Stomach (tissue), 9 donors: Measurements from ENCODE around the gene DOCK11. TPM values are rescaled to one million over a fixed set of nuclear protein-coding genes. Genes with fewer than 3 reads are reported as not detected.
A peak's percentile ranks its signal among the peaks of the same experiment; 100 is the strongest.

ENCODE experiments used
- DNase-seq, 2 donors: peaks; one replicate each; pipeline versions ENCODE4 v3.0.0 to v3.0.0-alpha.2; 2013 to 2019
- H3K27ac ChIP-seq, 5 donors: fragments of 200-600 bp in 4 of 5; sonication (generic) in 4 of 5; one replicate each; pipeline ENCODE4 v1.5.1; 2013 to 2019; ENCODE audit warnings: mild to moderate bottlenecking in 1 of 5, moderate library complexity in 1 of 5
- H3K27me3 ChIP-seq, 3 donors: fragments of 200-600 bp; sonication (generic); one replicate each; pipeline ENCODE4 v1.5.1; 2017 to 2019; ENCODE audit warnings: mixed run types in 1 of 3
- H3K36me3 ChIP-seq, 4 donors: fragments of 200-600 bp; sonication (generic); 1 replicate in 3 of 4; 2 replicates in 1 of 4; pipeline ENCODE4 v1.5.1; 2016 to 2019
- H3K4me1 ChIP-seq, 4 donors: fragments of 200-600 bp; sonication (generic); one replicate each; pipeline ENCODE4 v1.5.1; 2016 to 2019
- H3K4me3 ChIP-seq, 4 donors: fragments of 200-600 bp; sonication (generic) in 3 of 4; one replicate each; pipeline ENCODE4 v1.5.1; 2016 to 2019; ENCODE audit warnings: mild to moderate bottlenecking in 1 of 4
- H3K9me3 ChIP-seq, 4 donors: fragments of 200-600 bp; sonication (generic); one replicate each; pipeline ENCODE4 v1.5.1; 2016 to 2019
- EP300 ChIP-seq: sonication (generic); formaldehyde crosslinking; IDR thresholded peaks from one replicate; pipeline ENCODE4 v1.6.1; 2017; ENCODE audit warnings: antibody characterized with exemption
- POLR2A ChIP-seq, 4 donors: fragments of 450-650 bp; IDR thresholded peaks; one replicate each; pipeline ENCODE4 v1.6.1; 2016; ENCODE audit warnings: antibody characterized with exemption in 4 of 4, control low read depth in 2 of 4, mild to moderate bottlenecking in 1 of 4, moderate library complexity in 1 of 4
- POLR2AphosphoS5 ChIP-seq, 3 donors: sonication (generic); formaldehyde crosslinking; IDR thresholded peaks; one replicate each; pipeline ENCODE4 v1.6.1; 2016; ENCODE audit warnings: antibody characterized with exemption in 3 of 3
- WGBS, 5 donors: extraction: QIAGEN DNeasy Blood & Tissue Kit in 3 of 5; methylation state at CpG; one replicate each; pipeline versions ENCODE4 v1.1.5 to v1.1.7; 2013 to 2018; 5-methylcytosine and 5-hydroxymethylcytosine counted together
- intact Hi-C: fragments of 100-400 bp; cut with DNase I; formaldehyde crosslinking; loops from one replicate; pipeline ENCODE4 v1.15.1; 2023; ENCODE audit warnings: low total_unique reads
- polyA plus RNA-seq, 3 donors: library from polyadenylated mRNA; stranded (reverse); fragments of 200-250 nt; gene quantifications; one replicate each; pipeline ENCODE4 v1.2.3, GENCODE V29; 2013
- total RNA-seq, 5 donors: library from RNA; depleted of rRNA; stranded (reverse); fragments of >200 nt; gene quantifications; one replicate each; pipeline versions ENCODE4 v1.1.0 to v1.2.3, GENCODE V29; 2014 to 2016
- TF ChIP-seq, protein P1 (sequence below), 7 experiments: fragments of 450-650 bp in 4 of 7; fragments of 200-600 bp in 3 of 7; sonication (generic) in 3 of 7; IDR thresholded peaks; one replicate each; pipeline ENCODE4 v1.5.1; 2016 to 2019; ENCODE audit warnings: antibody characterized with exemption in 7 of 7, control low read depth in 2 of 7, mild to moderate bottlenecking in 1 of 7
- donor health status: healthy with polysubstance abuse.
- donor health status: Bipolar disorder and iron deficiency.
- donor health status: healthy.

Gene DOCK11
- total and polyA plus RNA-seq, 8 donors, result 3.5 to 34.0 (median 6.2) TPM

DNA sequence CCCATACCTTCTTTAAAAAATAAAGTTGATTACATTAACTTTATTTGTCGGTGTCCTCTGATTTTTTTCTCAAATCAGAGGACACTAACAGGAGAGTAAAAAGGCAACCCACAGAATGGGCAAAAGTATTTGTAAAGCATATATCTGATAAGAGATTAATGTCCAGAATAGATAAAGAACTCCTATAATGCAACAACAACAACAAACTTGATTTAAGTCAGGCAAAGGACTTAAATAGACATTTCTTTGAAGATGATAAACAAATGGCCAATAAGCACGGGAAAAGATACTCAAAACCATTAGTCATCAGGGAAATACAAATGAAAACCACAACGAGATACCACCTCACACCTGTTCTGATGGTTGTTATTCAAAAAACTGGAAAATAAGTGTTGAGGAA lies 28.7 kb downstream of the DOCK11 start:
- TF ChIP-seq EP300 (no peak), POLR2AphosphoS5 (IDR thresholded peaks at IDR 0.05) (no peak)
- TF ChIP-seq, protein P1, sequence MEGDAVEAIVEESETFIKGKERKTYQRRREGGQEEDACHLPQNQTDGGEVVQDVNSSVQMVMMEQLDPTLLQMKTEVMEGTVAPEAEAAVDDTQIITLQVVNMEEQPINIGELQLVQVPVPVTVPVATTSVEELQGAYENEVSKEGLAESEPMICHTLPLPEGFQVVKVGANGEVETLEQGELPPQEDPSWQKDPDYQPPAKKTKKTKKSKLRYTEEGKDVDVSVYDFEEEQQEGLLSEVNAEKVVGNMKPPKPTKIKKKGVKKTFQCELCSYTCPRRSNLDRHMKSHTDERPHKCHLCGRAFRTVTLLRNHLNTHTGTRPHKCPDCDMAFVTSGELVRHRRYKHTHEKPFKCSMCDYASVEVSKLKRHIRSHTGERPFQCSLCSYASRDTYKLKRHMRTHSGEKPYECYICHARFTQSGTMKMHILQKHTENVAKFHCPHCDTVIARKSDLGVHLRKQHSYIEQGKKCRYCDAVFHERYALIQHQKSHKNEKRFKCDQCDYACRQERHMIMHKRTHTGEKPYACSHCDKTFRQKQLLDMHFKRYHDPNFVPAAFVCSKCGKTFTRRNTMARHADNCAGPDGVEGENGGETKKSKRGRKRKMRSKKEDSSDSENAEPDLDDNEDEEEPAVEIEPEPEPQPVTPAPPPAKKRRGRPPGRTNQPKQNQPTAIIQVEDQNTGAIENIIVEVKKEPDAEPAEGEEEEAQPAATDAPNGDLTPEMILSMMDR (IDR thresholded peaks at IDR 0.05), result no peak
- DNase-seq, result no peak
- H3K4me3 ChIP-seq, result no peak overlapping the region
- H3K9me3 ChIP-seq, result no peaks in the 10 kb centered on the region
- H3K36me3 ChIP-seq, result no peaks in the 10 kb centered on the region
- H3K27me3 ChIP-seq, result no peaks in the 10 kb centered on the region
- intact Hi-C loops, result no loop called here
- no peak overlapping the region for H3K27ac ChIP-seq
- 47 to 58% (median 52%) methylated on average over 3 of the region's 3 CpGs for WGBS, 5 donors
- H3K4me1 ChIP-seq, result peaks cover 0 to 37% (median 5%) of the 10 kb centered on the region in 4 donors

DNA sequence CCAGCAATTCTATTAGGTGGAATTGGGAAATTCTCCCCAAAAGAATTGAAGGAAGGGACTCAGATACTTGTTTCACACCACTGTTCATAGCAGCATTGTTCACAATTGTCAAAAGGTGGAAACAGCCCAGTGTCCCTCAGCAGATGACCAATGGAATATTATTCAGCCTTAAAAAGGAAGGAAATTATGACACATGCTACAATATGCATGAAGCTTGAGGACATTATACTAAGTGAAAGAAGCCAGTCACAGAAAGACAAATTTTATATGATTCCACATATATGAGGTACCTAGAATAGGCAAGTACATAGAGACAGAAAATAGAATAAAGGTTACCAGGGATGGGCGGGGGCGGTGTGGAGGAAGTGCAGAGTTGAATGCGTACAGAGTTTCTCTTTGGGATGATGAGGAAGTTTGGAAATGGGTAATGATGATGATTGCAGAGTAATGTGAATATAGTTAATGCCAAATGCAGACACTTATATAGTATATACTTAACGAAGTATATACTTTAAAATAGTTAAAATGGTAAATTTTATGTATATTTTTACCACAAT lies 29.6 kb downstream of the DOCK11 start:
- no peaks in the 10 kb centered on the region for H3K9me3 ChIP-seq
- WGBS, 5 donors, result 85 to 91% (median 90%) methylated on average over 4 of the region's 4 CpGs
- H3K36me3 ChIP-seq, result no peaks in the 10 kb centered on the region
- no peak overlapping the region for H3K4me3 ChIP-seq
- intact Hi-C loops, result no loop called here
- H3K27me3 ChIP-seq, result no peaks in the 10 kb centered on the region
- no peak overlapping the region for H3K27ac ChIP-seq
- H3K4me1 ChIP-seq, result peaks cover 0 to 37% (median 2%) of the 10 kb centered on the region in 4 donors
- TF ChIP-seq, protein P1 (IDR thresholded peaks at IDR 0.05), result no peak
- TF ChIP-seq EP300, result no peak
- TF ChIP-seq POLR2AphosphoS5 (IDR thresholded peaks at IDR 0.05), result no peak
- no peak for TF ChIP-seq POLR2A (IDR thresholded peaks at IDR 0.05)
- no peak for DNase-seq

DNA sequence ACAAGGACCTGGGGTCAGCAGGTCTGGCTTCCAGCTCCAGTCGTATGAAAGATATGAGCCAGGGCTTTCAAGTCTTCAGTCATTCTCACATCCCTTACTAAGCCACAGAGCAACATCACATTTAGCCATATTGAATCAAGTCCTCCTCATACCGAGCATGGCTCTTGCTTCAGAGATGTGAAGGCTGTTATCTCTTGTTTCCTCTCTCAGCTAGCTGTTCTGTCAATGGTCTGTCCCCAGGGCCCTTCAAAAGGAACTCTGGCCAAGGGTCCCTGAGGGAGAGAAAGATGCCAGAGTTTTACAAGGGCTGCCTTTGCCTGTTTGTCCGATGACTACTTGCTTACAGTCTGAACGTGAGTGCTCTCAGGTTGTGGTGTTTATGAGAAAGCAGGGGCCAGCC lies 30.5 kb downstream of the DOCK11 start:
- intact Hi-C loops, result no loop called here
- DNase-seq, result no peak
- Histone ChIP-seq H3K36me3 (no peaks in the 10 kb centered on the region), H3K4me1 (peaks cover 0 to 31% (median 0%) of the 10 kb centered on the region in 4 donors), H3K4me3 (no peak overlapping the region), H3K27ac (peak overlapping the region in 2 of 5 donors; percentile 14 to 16), H3K9me3 (no peaks in the 10 kb centered on the region), H3K27me3 (no peaks in the 10 kb centered on the region)
- WGBS, 5 donors, result 55 to 71% (median 57%) methylated on average over 4 of the region's 4 CpGs
- TF ChIP-seq POLR2AphosphoS5 (IDR thresholded peaks at IDR 0.05), result no peak
- TF ChIP-seq, protein P1 (IDR thresholded peaks at IDR 0.05), result no peak
- TF ChIP-seq POLR2A (IDR thresholded peaks at IDR 0.05), result no peak
- TF ChIP-seq EP300, result no peak

DNA sequence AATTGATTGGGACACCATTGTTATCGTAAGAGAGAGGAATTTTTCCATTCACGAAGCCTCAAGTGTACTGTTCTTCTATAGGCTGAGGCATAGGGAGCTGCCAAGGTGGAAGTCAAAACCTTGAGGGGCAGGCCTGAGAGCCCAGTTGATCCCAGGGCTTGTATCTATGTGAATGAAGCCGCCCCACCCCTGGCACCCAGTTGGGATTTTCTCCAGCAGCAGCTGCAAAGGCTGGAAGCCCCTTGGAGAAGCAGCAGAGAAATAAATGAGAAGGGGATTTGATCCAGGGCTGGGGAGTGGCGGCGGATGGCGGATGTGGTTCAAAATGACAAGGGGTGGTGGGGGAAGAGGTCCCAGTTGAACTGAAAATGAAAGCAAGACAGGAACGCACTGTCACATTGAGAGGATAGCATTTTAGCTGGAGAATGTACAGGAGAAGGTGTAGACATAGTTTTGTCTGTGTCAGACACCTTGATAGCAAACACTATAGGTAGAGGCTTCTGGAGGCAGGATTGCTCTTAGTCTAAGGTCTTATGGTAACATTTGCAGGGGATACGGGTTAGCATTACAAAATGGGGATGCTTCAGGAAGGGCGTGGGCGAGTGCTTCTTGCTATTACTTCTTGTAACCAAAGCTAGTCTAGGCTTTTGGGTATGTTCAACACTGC lies 32.6 kb downstream of the DOCK11 start:
- Histone ChIP-seq H3K27me3 (no peaks in the 10 kb centered on the region), H3K27ac (peak overlapping the region in 2 of 5 donors; percentile 53 to 58), H3K9me3 (no peaks in the 10 kb centered on the region), H3K36me3 (no peaks in the 10 kb centered on the region), H3K4me3 (no peak overlapping the region), H3K4me1 (peaks cover 0 to 16% (median 0%) of the 10 kb centered on the region in 4 donors)
- 68 to 82% (median 79%) methylated on average over 10 of the region's 10 CpGs for WGBS, 5 donors
- intact Hi-C loops, result no loop called here
- DNase-seq, result no peak
- TF ChIP-seq POLR2AphosphoS5 (IDR thresholded peaks at IDR 0.05), result no peak
- TF ChIP-seq, protein P1 (IDR thresholded peaks at IDR 0.05), result no peak
